IMR-90 (cell line): Measurements from ENCODE around the gene INPPL1. TPM values are rescaled to one million over a fixed set of nuclear protein-coding genes. Genes with fewer than 3 reads are reported as not detected.

Experiments used
- ATAC-seq: fragments of 200-7000 bp; cut with Tn5 transposase; 2 replicates; pipeline ENCODE4 v1.9.1; 2020; ENCODE audit warnings: low read depth, mild to moderate bottlenecking, moderate library complexity
- BruUV-seq: library from RNA; stranded (reverse); fragments of 400-500 nt; replicated peaks from 2 replicates; lab custom pipeline; 2021; lab: Mats Ljungman, UMichigan
- CTCF ChIA-PET: fragments of 300-600 bp; formaldehyde crosslinking; extraction: SDS; loops from one replicate; lab custom pipeline; 2021; ENCODE audit warnings: antibody characterized with exemption; lab: Yijun Ruan, JAX
- POLR2A ChIA-PET: fragments of 300-600 bp; sonication (Branson Sonifier 250); formaldehyde crosslinking; loops from one replicate; lab custom pipeline; 2022; ENCODE audit warnings: antibody characterized with exemption; ENCODE audit not compliant: unreplicated experiment; lab: Charles Lee
- DNase-seq: peaks from one replicate; pipeline ENCODE4 v3.0.0; 2013
- H2AFZ ChIP-seq: replicated peaks from 2 replicates; pipeline ENCODE3; 2013; ENCODE audit warnings: low read length, mild to moderate bottlenecking; ENCODE audit not compliant: poor library complexity
- H2AK5ac ChIP-seq: 2 replicates; pipeline ENCODE4 v1.6.1; 2013; ENCODE audit warnings: low read depth, low read length, inconsistent platforms
- H2AK9ac ChIP-seq: replicated peaks from 2 replicates; pipeline ENCODE3; 2013; ENCODE audit warnings: mild to moderate bottlenecking, low read depth, low read length, moderate library complexity; ENCODE audit not compliant: poor library complexity
- H2BK120ac ChIP-seq: 2 replicates; pipeline ENCODE4 v1.6.1; 2013; ENCODE audit warnings: low read depth, low read length, inconsistent platforms
- H2BK15ac ChIP-seq: 3 replicates; pipeline ENCODE4 v1.6.1; 2013; ENCODE audit warnings: low read depth, low read length, inconsistent platforms
- H2BK20ac ChIP-seq: 2 replicates; pipeline ENCODE4 v1.6.1; 2013; ENCODE audit warnings: low read depth, mild to moderate bottlenecking, inconsistent platforms, low read length, moderate library complexity
- H2BK5ac ChIP-seq: 2 replicates; pipeline ENCODE4 v1.6.1; 2013; ENCODE audit warnings: mild to moderate bottlenecking, low read depth, low read length, inconsistent platforms; ENCODE audit not compliant: poor library complexity, severe bottlenecking
- H3K14ac ChIP-seq: replicated peaks from 2 replicates; pipeline ENCODE4 v1.6.1; 2013; ENCODE audit warnings: low read depth, low read length, inconsistent platforms
- H3K18ac ChIP-seq: 2 replicates; pipeline ENCODE4 v1.6.1; 2013; ENCODE audit warnings: low read depth, low read length, control low read depth
- H3K23ac ChIP-seq: 2 replicates; pipeline ENCODE4 v1.6.1; 2013; ENCODE audit warnings: low read depth, low read length, inconsistent platforms
- H3K27ac ChIP-seq: 2 replicates; pipeline ENCODE4 v1.5.1; 2013; ENCODE audit warnings: mild to moderate bottlenecking, control low read depth, low read length; ENCODE audit not compliant: insufficient read depth
- H3K27me3 ChIP-seq: 2 replicates; pipeline ENCODE4 v1.6.1; 2013; ENCODE audit warnings: low read length; ENCODE audit not compliant: control insufficient read depth, insufficient read depth
- H3K36me3 ChIP-seq: 2 replicates; pipeline ENCODE4 v1.6.1; 2013; ENCODE audit warnings: low read length, mixed read lengths; ENCODE audit not compliant: control insufficient read depth, insufficient read depth
- H3K4ac ChIP-seq: 2 replicates; pipeline ENCODE4 v1.6.1; 2013; ENCODE audit warnings: low read depth, low read length, inconsistent platforms
- H3K4me1 ChIP-seq: 2 replicates; pipeline ENCODE4 v1.6.1; 2013; ENCODE audit warnings: low read length, mixed read lengths; ENCODE audit not compliant: control insufficient read depth, insufficient read depth
- H3K4me2 ChIP-seq: 2 replicates; pipeline ENCODE4 v1.6.1; 2013; ENCODE audit warnings: low read depth, mild to moderate bottlenecking, control low read depth, low read length, moderate library complexity
- H3K4me3 ChIP-seq: 2 replicates; pipeline ENCODE4 v1.5.1; 2013; ENCODE audit warnings: low read depth, mild to moderate bottlenecking, control low read depth, low read length, moderate library complexity; ENCODE audit not compliant: insufficient read depth
- H3K56ac ChIP-seq: 2 replicates; pipeline ENCODE4 v1.6.1; 2013; ENCODE audit warnings: low read length, inconsistent platforms; ENCODE audit not compliant: insufficient read depth; ENCODE audit errors: extremely low read depth
- H3K79me1 ChIP-seq, 2 experiments: 2 replicates each; pipeline ENCODE4 v1.6.1; 2013; ENCODE audit warnings: low read length in 2 of 2, inconsistent platforms in 1 of 2, low read depth in 1 of 2
- H3K9ac ChIP-seq: 2 replicates; pipeline ENCODE4 v1.6.1; 2013; ENCODE audit warnings: low read depth, low read length, control low read depth
- H3K9me1 ChIP-seq: 2 replicates; pipeline ENCODE4 v1.6.1; 2013; ENCODE audit warnings: low read length, inconsistent platforms; ENCODE audit not compliant: insufficient read depth
- H3K9me3 ChIP-seq: 2 replicates; pipeline ENCODE4 v1.6.1; 2013; ENCODE audit warnings: low read length; ENCODE audit not compliant: control insufficient read depth, insufficient read depth
- H4K20me1 ChIP-seq: 2 replicates; pipeline ENCODE4 v1.6.1; 2013; ENCODE audit warnings: low read length, inconsistent platforms; ENCODE audit not compliant: insufficient read depth
- H4K5ac ChIP-seq: 2 replicates; pipeline ENCODE4 v1.6.1; 2013; ENCODE audit warnings: mild to moderate bottlenecking, low read depth, low read length, control low read depth
- H4K8ac ChIP-seq, 2 experiments: 2 replicates each; pipeline ENCODE4 v1.6.1; 2013; ENCODE audit warnings: low read depth in 2 of 2, low read length in 2 of 2, control low read depth in 1 of 2, inconsistent platforms in 1 of 2
- H4K91ac ChIP-seq: 2 replicates; pipeline ENCODE4 v1.6.1; 2013; ENCODE audit warnings: low read depth, low read length, inconsistent platforms; ENCODE audit not compliant: insufficient read depth
- BHLHE40 ChIP-seq: fragments of 150-350 bp; IDR thresholded peaks from 2 replicates; pipeline ENCODE4 v1.6.1; 2016; ENCODE audit warnings: mild to moderate bottlenecking, low read depth, low read length
- CEBPB ChIP-seq: IDR thresholded peaks from 2 replicates; pipeline ENCODE4 v1.6.1; 2012; ENCODE audit warnings: low read depth, low read length, improper control_type of control experiment
- CHD1 ChIP-seq: IDR thresholded peaks from 2 replicates; pipeline ENCODE4 v1.6.1; 2012; ENCODE audit warnings: low read depth, low read length, improper control_type of control experiment
- CTCF ChIP-seq: conservative IDR thresholded peaks from 2 replicates; pipeline ENCODE4 v1.5.1; 2012; ENCODE audit warnings: mild to moderate bottlenecking, low read depth, low read length, improper control_type of control experiment
- ELK1 ChIP-seq: fragments of 150-350 bp; IDR thresholded peaks from 2 replicates; pipeline ENCODE4 v1.6.1; 2016; ENCODE audit warnings: low read depth, mild to moderate bottlenecking, low read length, moderate library complexity, borderline replicate concordance
- FOS ChIP-seq: fragments of 150-350 bp; IDR thresholded peaks from 2 replicates; pipeline ENCODE4 v1.6.1; 2016; ENCODE audit warnings: low read depth, low read length
- MAFK ChIP-seq: IDR thresholded peaks from 2 replicates; pipeline ENCODE4 v1.6.1; 2012; ENCODE audit warnings: low read depth, low read length, improper control_type of control experiment
- MAZ ChIP-seq: IDR thresholded peaks from 2 replicates; pipeline ENCODE4 v1.6.1; 2012; ENCODE audit warnings: low read depth, mild to moderate bottlenecking, low read length, improper control_type of control experiment, moderate library complexity, borderline replicate concordance
- NFE2L2 ChIP-seq: fragments of 150-350 bp; IDR thresholded peaks from 2 replicates; pipeline ENCODE4 v1.6.1; 2016; ENCODE audit warnings: low read depth, mild to moderate bottlenecking, low read length
- RAD21 ChIP-seq: IDR thresholded peaks from 2 replicates; pipeline ENCODE4 v1.6.1; 2012; ENCODE audit warnings: low read length, improper control_type of control experiment
- RCOR1 ChIP-seq: IDR thresholded peaks from 2 replicates; pipeline ENCODE4 v1.6.1; 2012; ENCODE audit warnings: mild to moderate bottlenecking, low read length, improper control_type of control experiment; ENCODE audit not compliant: insufficient replicate concordance
- RFX5 ChIP-seq: IDR thresholded peaks from 2 replicates; pipeline ENCODE4 v1.8.0; 2012; ENCODE audit warnings: low read depth, mild to moderate bottlenecking, low read length, moderate library complexity
- SMC3 ChIP-seq: fragments of 150-350 bp; IDR thresholded peaks from 2 replicates; pipeline ENCODE4 v1.6.1; 2016; ENCODE audit warnings: low read depth, mild to moderate bottlenecking, antibody characterized with exemption, low read length, moderate library complexity
- WGBS, 2 experiments: methylation state at CpG; one replicate each; pipeline versions ENCODE4 v1.1.5 to v1.1.7; 2013; ENCODE audit warnings: missing lambda C conversion rate in 2 of 2; ENCODE audit not compliant: insufficient read length in 1 of 2; ENCODE audit errors: extremely low coverage in 2 of 2; 5-methylcytosine and 5-hydroxymethylcytosine counted together
- dilution Hi-C: fragments of 300-500 bp; cut with HindIII; formaldehyde crosslinking; loops from one replicate; pipeline ENCODE4 v1.14.3; 2018; ENCODE audit warnings: low sequenced_read_pairs; ENCODE audit not compliant: unreplicated experiment
- in situ Hi-C: fragments of 300-500 bp; cut with MboI; formaldehyde crosslinking; loops from 3 replicates; pipeline ENCODE4 v1.14.3; 2019; ENCODE audit warnings: low sequenced_read_pairs, inconsistent platforms, mixed read lengths
- intact Hi-C: fragments of 100-400 bp; cut with micrococcal nuclease; formaldehyde crosslinking; loops from 2 replicates; pipeline ENCODE4 v1.10.0; 2022
- polyA plus RNA-seq, 3 experiments: library from polyadenylated mRNA; depleted of rRNA; stranded (reverse); fragments of >200 nt; gene quantifications; 2 replicates each; pipeline ENCODE4 v1.2.3, GENCODE V29; 2012; ENCODE audit warnings: low replicate concordance in 1 of 3
- total RNA-seq: library from RNA; depleted of rRNA; stranded (reverse); fragments of >200 nt; gene quantifications from 2 replicates; pipeline ENCODE4 v1.2.3, GENCODE V29; 2012

Gene INPPL1
- total and polyA plus RNA-seq, 2 of the 4 experiments (the other 2 are of a cell fraction): 27.4 to 105 TPM

- in situ Hi-C loops: no loop called here
- intact Hi-C loops: no loop called here
- H3K4me1 ChIP-seq: peaks cover 5% of the 10 kb centered on the region; the same call in 1 of the 2 replicates
- peaks cover 27 to 80% of the 10 kb centered on the region in 2 experiments; a peak in 3 of 4 replicates for H3K79me1 ChIP-seq
- H3K18ac ChIP-seq: no peak overlapping the region
- H2BK120ac ChIP-seq: no peak overlapping the region
- ChIA-PET CTCF (interaction anchor here (0.9 kb wide), 1 partner anchor 204 kb away, joined by 3 read pairs; no protein-coding TSS in a partner anchor), POLR2A (no interaction called here)
- peaks cover 6% of the 10 kb centered on the region; the same call in 1 of the 2 replicates for H3K9me1 ChIP-seq
- no peak overlapping the region for H3K4me2 ChIP-seq
- 0 out of 2 replicates have a peak overlapping the region, but pooled peaks have one; percentile 49 for H3K23ac ChIP-seq
- H3K14ac ChIP-seq: no peak overlapping the region
- BruUV-seq: no TSS peak
- no peak overlapping the region for H2BK15ac ChIP-seq
- WGBS, 2 experiments: 68% methylated on average over 6 of the region's 14 CpGs; no CpG with 5 or more reads in 1 of the 2 experiments
- no peak overlapping the region for H3K4me3 ChIP-seq
- H3K56ac ChIP-seq: no peak overlapping the region
- no peak overlapping the region for H2BK5ac ChIP-seq
- H3K27me3 ChIP-seq: no peaks in the 10 kb centered on the region
- no peak overlapping the region for H3K4ac ChIP-seq
- H3K27ac ChIP-seq: no peak overlapping the region
- TF ChIP-seq FOS: no peak
- no peak for TF ChIP-seq RAD21
- TF ChIP-seq CHD1: no peak
- no peak for TF ChIP-seq MAZ
- TF ChIP-seq RFX5: no peak
- no peak for TF ChIP-seq ELK1
- no peak for TF ChIP-seq MAFK
- TF ChIP-seq CTCF: no peak
- TF ChIP-seq SMC3: no peak
- TF ChIP-seq RCOR1: no peak
- no peak for TF ChIP-seq NFE2L2
- TF ChIP-seq CEBPB: no peak
- TF ChIP-seq BHLHE40: no peak
- H2BK20ac ChIP-seq: no peak overlapping the region
- no peak overlapping the region for H3K9ac ChIP-seq
- H4K8ac ChIP-seq: no peak overlapping the region
- H3K9me3 ChIP-seq: no peaks in the 10 kb centered on the region
- DNase-seq (peak; percentile 47), ATAC-seq (no peak)
- H2AK9ac ChIP-seq: no peak overlapping the region
- dilution Hi-C loops: no loop called here
- no peak overlapping the region for H4K91ac ChIP-seq
- no peak overlapping the region for H2AK5ac ChIP-seq
- H2AFZ ChIP-seq: no peak overlapping the region
- no peak overlapping the region for H4K5ac ChIP-seq
- H3K36me3 ChIP-seq: peaks cover 57% of the 10 kb centered on the region
- H4K20me1 ChIP-seq: peaks cover 66% of the 10 kb centered on the region
Observed at GRCh38 chr11:72227316-72228228, 3.0 kb downstream of the INPPL1 start.
